ENCODE results near the gene XPO5.

DNA sequence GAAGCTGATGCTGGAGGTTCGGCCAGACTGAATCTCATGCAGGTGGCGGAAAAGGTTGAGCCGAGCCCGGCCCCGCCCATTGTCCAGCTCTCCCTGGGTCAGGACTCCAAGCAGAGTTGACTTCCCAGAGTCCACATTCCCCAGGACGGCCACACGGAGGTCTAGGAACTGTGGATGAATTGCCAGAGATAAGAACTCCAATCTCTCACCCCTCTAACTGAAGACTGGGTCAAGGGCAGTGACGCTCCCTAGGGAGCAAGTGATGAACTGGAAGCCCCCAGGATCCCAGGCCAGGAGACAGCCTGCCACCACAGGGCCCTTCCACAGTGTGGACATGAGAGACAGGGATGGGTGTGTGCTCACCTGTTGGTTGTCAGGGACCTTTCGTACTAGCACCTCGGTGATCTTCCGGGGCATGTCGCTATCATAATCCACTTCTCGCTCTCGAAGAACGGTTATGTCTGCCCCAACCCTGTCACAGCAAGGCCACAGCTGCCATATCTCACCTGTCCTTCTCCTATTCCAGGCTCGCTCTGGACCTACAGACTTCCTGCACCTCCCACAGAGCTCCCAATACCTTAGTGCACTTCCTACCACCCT is 49.7 kb upstream of the XPO5 start:
- TF ChIP-seq CTCF (conservative IDR thresholded peaks at IDR 0.05; ENCODE audit: low read length): no peak
- TF ChIP-seq EZH2phosphoT487 (IDR thresholded peaks at IDR 0.05; ENCODE audit: borderline replicate concordance, low read depth, low read length): no peak

Measured in OCI-LY7 (cell line).